HepG2 (cell line): ENCODE results near the gene NUFIP2. TPM values are rescaled to one million over a fixed set of nuclear protein-coding genes. Genes with fewer than 3 reads are reported as not detected.

Experiments used
- ATAC-seq: fragments of 200-7000 bp; cut with Tn5 transposase; 3 replicates; pipeline ENCODE4 v1.9.1; 2020; ENCODE audit warnings: mild to moderate bottlenecking, moderate library complexity
- BruUV-seq: library from RNA; stranded (reverse); fragments of 400-500 nt; replicated peaks from 2 replicates; lab custom pipeline; 2021; lab: Mats Ljungman, UMichigan
- CTCF ChIA-PET: fragments of 300-600 bp; formaldehyde crosslinking; extraction: SDS; loops from one replicate; lab custom pipeline; 2021; ENCODE audit warnings: low total read pairs, inconsistent platforms, low intra/inter-chr PET ratio; lab: Yijun Ruan, JAX
- POLR2A ChIA-PET: fragments of 350-600 bp; sonication (Branson Sonifier 250); formaldehyde crosslinking; loops from one replicate; lab custom pipeline; 2020; ENCODE audit warnings: antibody characterized with exemption, inconsistent platforms; lab: Yijun Ruan, JAX
- DNase-seq: peaks from one replicate; pipeline ENCODE4 v3.0.0-alpha.2; 2015; ENCODE audit warnings: low spot score
- FAIRE-seq: peaks from 3 replicates; lab custom pipeline; 2011; peaks lifted over from hg19 to GRCh38; lab: Jason Lieb, UNC
- H2AFZ ChIP-seq: one replicate; pipeline ENCODE4 v1.6.1; 2011; ENCODE audit warnings: low read length, inconsistent platforms
- H3K27ac ChIP-seq: fragments of 300-600 bp; 3 replicates; pipeline ENCODE4 v1.8.0; 2011; ENCODE audit warnings: mixed run types, mild to moderate bottlenecking, mixed read lengths, low read length, inconsistent platforms; ENCODE audit not compliant: insufficient read depth; ENCODE audit errors: extremely low read length
- H3K27me3 ChIP-seq, 2 experiments: fragments of 200-600 bp in 1 of 2; 2 replicates in 1 of 2; 3 replicates in 1 of 2; pipeline versions ENCODE4 v1.6.0 to v1.8.0; 2011; ENCODE audit warnings: low read length in 2 of 2, mild to moderate bottlenecking in 2 of 2, moderate library complexity in 2 of 2, inconsistent platforms in 1 of 2; ENCODE audit not compliant: insufficient read depth in 2 of 2, control insufficient read depth in 1 of 2
- H3K36me3 ChIP-seq, 2 experiments: fragments of 200-600 bp in 1 of 2; replicated peaks in 1 of 2; 2 replicates in 1 of 2; 3 replicates in 1 of 2; pipeline versions ENCODE4 v1.5.1 to v1.8.0; 2011; ENCODE audit warnings: low read length in 2 of 2, inconsistent platforms in 1 of 2; ENCODE audit not compliant: insufficient read depth in 2 of 2, control insufficient read depth in 1 of 2
- H3K4me1 ChIP-seq: 2 replicates; pipeline ENCODE4 v1.5.1; 2012; ENCODE audit warnings: low read length, inconsistent platforms; ENCODE audit not compliant: insufficient read depth
- H3K4me2 ChIP-seq: 2 replicates; pipeline ENCODE4 v1.6.0; 2011; ENCODE audit warnings: low read depth, low read length, inconsistent platforms
- H3K4me3 ChIP-seq, 3 experiments: fragments of 200-600 bp in 1 of 3; sonication (generic), shearing (Covaris generic) in 1 of 3; replicated peaks in 1 of 3; 2 replicates each; pipeline ENCODE4 v1.5.1; 2011 to 2016; ENCODE audit warnings: low read length in 3 of 3, inconsistent platforms in 2 of 3, low read depth in 2 of 3, mild to moderate bottlenecking in 2 of 3, control low read depth in 1 of 3, mixed read lengths in 1 of 3; ENCODE audit not compliant: insufficient read depth in 1 of 3
- H3K79me2 ChIP-seq: one replicate; pipeline ENCODE4 v1.6.1; 2011; ENCODE audit warnings: low read length, inconsistent platforms; ENCODE audit not compliant: insufficient read depth
- H3K9ac ChIP-seq: 2 replicates; pipeline ENCODE4 v1.6.0; 2011; ENCODE audit warnings: mild to moderate bottlenecking, low read depth, low read length, inconsistent platforms; ENCODE audit not compliant: insufficient read depth
- H3K9me3 ChIP-seq: 2 replicates; pipeline ENCODE4 v1.5.1; 2012; ENCODE audit warnings: mild to moderate bottlenecking, low read length
- H4K20me1 ChIP-seq: 2 replicates; pipeline ENCODE4 v1.6.0; 2011; ENCODE audit warnings: inconsistent platforms, mild to moderate bottlenecking, low read length, moderate library complexity; ENCODE audit not compliant: insufficient read depth
- ATRX ChIP-seq: sonication (generic); formaldehyde crosslinking; IDR thresholded peaks from 2 replicates; pipeline ENCODE4 v1.4.0; 2020; ENCODE audit warnings: missing genetic modification reagents, borderline replicate concordance
- SATB2 ChIP-seq: sonication (generic); formaldehyde crosslinking; IDR thresholded peaks from 2 replicates; pipeline ENCODE4 v1.5.0; 2020; ENCODE audit warnings: missing genetic modification reagents
- ZC3H13 ChIP-seq: sonication (generic); formaldehyde crosslinking; IDR thresholded peaks from 2 replicates; pipeline ENCODE4 v1.8.1; 2023; ENCODE audit warnings: mild to moderate bottlenecking, missing genetic modification reagents, moderate library complexity
- ZNF138 ChIP-seq: sonication (generic); formaldehyde crosslinking; IDR thresholded peaks from 2 replicates; pipeline ENCODE4 v1.5.0; 2020; ENCODE audit warnings: mild to moderate bottlenecking, low read depth, missing genetic modification reagents
- ZNF510 ChIP-seq: sonication (generic); formaldehyde crosslinking; IDR thresholded peaks from 2 replicates; pipeline ENCODE4 v1.4.0; 2020; ENCODE audit warnings: low read depth, mild to moderate bottlenecking, missing genetic modification reagents
- WGBS: methylation state at CpG from one replicate; pipeline ENCODE4 v1.1.6; 2017; ENCODE audit warnings: low lambda C conversion rate; 5-methylcytosine and 5-hydroxymethylcytosine counted together
- in situ Hi-C: cut with HindIII; loops from 2 replicates; pipeline ENCODE4 v1.10.0; 2017; ENCODE audit warnings: low pct_unique_long_range_greater_than_20kb; ENCODE audit not compliant: extremely low pct_ligation_motif_present
- intact Hi-C: fragments of 100-400 bp; cut with micrococcal nuclease; formaldehyde crosslinking; loops from one replicate; pipeline ENCODE4 v1.10.0; 2022; ENCODE audit not compliant: unreplicated experiment
- polyA plus RNA-seq, 8 experiments: library from polyadenylated mRNA; depleted of rRNA in 3 of 8; stranded (reverse) in 7 of 8; unstranded in 1 of 8; fragments of >200 nt; fragmentation: Illumina TruSeq in 4 of 8; extraction: Trizol in 4 of 8; gene quantifications; 2 replicates each; pipeline versions ENCODE4 v1.2.1 to v1.2.3, GENCODE V29; 2011 to 2016; ENCODE audit warnings: low read depth in 4 of 8, missing spikeins in 1 of 8, mixed read lengths in 1 of 8; ENCODE audit not compliant: insufficient read depth in 1 of 8
- total RNA-seq, 5 experiments: library from RNA; depleted of rRNA; stranded (reverse); fragments of >200 nt; fragmentation: Illumina TruSeq; extraction: Trizol; gene quantifications; 2 replicates each; pipeline ENCODE4 v1.2.3, GENCODE V29; 2016; ENCODE audit warnings: low read depth in 1 of 5
- TF ChIP-seq, protein P1 (sequence below): sonication (generic); formaldehyde crosslinking; IDR thresholded peaks from 2 replicates; pipeline ENCODE4 v1.4.0; 2020; ENCODE audit warnings: missing genetic modification reagents
- TF ChIP-seq, protein P2 (sequence below): sonication (generic); formaldehyde crosslinking; IDR thresholded peaks from 2 replicates; pipeline ENCODE4 v1.4.0; 2020; ENCODE audit warnings: missing genetic modification reagents
- TF ChIP-seq, protein P3 (sequence below): sonication (generic); formaldehyde crosslinking; IDR thresholded peaks from 2 replicates; pipeline ENCODE4 v1.4.0; 2020; ENCODE audit warnings: mild to moderate bottlenecking, missing genetic modification reagents

The NUFIP2 gene
- total and polyA plus RNA-seq, 2 of the 13 experiments (the other 11 are each of a cell fraction or from before 2014, with no cell fraction given): 10.3 to 30.8 TPM

DNA sequence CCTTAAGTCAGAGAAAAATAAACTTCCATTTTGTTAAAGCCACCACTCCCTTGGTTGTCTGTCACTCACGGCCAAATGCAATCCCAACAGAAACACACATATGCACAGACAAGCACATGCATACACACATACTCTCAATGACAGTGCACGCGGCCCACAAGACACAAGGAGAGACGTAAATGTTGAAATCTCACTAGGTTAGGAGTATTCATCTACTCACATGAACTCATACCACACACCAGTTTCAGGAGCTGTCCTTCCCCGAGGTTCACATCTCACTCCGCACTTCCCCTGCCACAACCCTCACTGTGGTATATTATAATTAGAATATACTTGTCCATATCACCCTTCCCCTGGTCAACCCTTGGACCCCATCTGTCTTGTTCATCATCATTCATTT lies 77.8 kb downstream of the NUFIP2 start:
- no peaks in the 10 kb centered on the region for H3K36me3 ChIP-seq
- in situ Hi-C loops (loop anchor here (5.0 kb wide), 1 partner anchor 69 kb away; no protein-coding TSS in a partner anchor), intact Hi-C loops (no loop called here)
- H3K27ac ChIP-seq: no peak overlapping the region
- 55% methylated on average over 5 of the region's 6 CpGs for WGBS
- FAIRE-seq (no peak), DNase-seq (no peak), ATAC-seq (no peak)
- BruUV-seq: no TSS peak
- H3K9ac ChIP-seq: no peak overlapping the region
- no peaks in the 10 kb centered on the region for H3K79me2 ChIP-seq
- H3K4me2 ChIP-seq: no peak overlapping the region
- ChIA-PET POLR2A (interaction anchor here (1.0 to 1.6 kb wide), 3 partner anchors 37 to 78 kb away, joined by 3 to 4 read pairs (median 3); partner anchors contain the start of gene NUFIP2), CTCF (interaction anchor here (1.4 to 1.5 kb wide), 2 partner anchors 12 to 67 kb away, joined by 3 read pairs; no protein-coding TSS in a partner anchor)
- no peaks in the 10 kb centered on the region for H3K9me3 ChIP-seq
- peaks cover 20% of the 10 kb centered on the region for H3K4me1 ChIP-seq
- no peak overlapping the region for H2AFZ ChIP-seq
- no peaks in the 10 kb centered on the region for H4K20me1 ChIP-seq
- H3K4me3 ChIP-seq: no peak overlapping the region
- peaks cover 1 to 8% of the 10 kb centered on the region in 2 experiments; a peak in 3 of 5 replicates for H3K27me3 ChIP-seq
- TF ChIP-seq, protein P1, sequence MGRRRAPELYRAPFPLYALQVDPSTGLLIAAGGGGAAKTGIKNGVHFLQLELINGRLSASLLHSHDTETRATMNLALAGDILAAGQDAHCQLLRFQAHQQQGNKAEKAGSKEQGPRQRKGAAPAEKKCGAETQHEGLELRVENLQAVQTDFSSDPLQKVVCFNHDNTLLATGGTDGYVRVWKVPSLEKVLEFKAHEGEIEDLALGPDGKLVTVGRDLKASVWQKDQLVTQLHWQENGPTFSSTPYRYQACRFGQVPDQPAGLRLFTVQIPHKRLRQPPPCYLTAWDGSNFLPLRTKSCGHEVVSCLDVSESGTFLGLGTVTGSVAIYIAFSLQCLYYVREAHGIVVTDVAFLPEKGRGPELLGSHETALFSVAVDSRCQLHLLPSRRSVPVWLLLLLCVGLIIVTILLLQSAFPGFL (CRISPR knock-in tag): no peak
- TF ChIP-seq ZNF138: no peak
- TF ChIP-seq ZNF510 (CRISPR knock-in tag): no peak
- TF ChIP-seq, protein P2, sequence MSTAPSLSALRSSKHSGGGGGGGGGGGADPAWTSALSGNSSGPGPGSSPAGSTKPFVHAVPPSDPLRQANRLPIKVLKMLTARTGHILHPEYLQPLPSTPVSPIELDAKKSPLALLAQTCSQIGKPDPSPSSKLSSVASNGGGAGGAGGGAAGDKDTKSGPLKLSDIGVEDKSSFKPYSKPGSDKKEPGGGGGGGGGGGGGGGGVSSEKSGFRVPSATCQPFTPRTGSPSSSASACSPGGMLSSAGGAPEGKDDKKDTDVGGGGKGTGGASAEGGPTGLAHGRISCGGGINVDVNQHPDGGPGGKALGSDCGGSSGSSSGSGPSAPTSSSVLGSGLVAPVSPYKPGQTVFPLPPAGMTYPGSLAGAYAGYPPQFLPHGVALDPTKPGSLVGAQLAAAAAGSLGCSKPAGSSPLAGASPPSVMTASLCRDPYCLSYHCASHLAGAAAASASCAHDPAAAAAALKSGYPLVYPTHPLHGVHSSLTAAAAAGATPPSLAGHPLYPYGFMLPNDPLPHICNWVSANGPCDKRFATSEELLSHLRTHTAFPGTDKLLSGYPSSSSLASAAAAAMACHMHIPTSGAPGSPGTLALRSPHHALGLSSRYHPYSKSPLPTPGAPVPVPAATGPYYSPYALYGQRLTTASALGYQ (CRISPR knock-in tag): no peak
- no peak for TF ChIP-seq ATRX (CRISPR knock-in tag)
- TF ChIP-seq, protein P3, sequence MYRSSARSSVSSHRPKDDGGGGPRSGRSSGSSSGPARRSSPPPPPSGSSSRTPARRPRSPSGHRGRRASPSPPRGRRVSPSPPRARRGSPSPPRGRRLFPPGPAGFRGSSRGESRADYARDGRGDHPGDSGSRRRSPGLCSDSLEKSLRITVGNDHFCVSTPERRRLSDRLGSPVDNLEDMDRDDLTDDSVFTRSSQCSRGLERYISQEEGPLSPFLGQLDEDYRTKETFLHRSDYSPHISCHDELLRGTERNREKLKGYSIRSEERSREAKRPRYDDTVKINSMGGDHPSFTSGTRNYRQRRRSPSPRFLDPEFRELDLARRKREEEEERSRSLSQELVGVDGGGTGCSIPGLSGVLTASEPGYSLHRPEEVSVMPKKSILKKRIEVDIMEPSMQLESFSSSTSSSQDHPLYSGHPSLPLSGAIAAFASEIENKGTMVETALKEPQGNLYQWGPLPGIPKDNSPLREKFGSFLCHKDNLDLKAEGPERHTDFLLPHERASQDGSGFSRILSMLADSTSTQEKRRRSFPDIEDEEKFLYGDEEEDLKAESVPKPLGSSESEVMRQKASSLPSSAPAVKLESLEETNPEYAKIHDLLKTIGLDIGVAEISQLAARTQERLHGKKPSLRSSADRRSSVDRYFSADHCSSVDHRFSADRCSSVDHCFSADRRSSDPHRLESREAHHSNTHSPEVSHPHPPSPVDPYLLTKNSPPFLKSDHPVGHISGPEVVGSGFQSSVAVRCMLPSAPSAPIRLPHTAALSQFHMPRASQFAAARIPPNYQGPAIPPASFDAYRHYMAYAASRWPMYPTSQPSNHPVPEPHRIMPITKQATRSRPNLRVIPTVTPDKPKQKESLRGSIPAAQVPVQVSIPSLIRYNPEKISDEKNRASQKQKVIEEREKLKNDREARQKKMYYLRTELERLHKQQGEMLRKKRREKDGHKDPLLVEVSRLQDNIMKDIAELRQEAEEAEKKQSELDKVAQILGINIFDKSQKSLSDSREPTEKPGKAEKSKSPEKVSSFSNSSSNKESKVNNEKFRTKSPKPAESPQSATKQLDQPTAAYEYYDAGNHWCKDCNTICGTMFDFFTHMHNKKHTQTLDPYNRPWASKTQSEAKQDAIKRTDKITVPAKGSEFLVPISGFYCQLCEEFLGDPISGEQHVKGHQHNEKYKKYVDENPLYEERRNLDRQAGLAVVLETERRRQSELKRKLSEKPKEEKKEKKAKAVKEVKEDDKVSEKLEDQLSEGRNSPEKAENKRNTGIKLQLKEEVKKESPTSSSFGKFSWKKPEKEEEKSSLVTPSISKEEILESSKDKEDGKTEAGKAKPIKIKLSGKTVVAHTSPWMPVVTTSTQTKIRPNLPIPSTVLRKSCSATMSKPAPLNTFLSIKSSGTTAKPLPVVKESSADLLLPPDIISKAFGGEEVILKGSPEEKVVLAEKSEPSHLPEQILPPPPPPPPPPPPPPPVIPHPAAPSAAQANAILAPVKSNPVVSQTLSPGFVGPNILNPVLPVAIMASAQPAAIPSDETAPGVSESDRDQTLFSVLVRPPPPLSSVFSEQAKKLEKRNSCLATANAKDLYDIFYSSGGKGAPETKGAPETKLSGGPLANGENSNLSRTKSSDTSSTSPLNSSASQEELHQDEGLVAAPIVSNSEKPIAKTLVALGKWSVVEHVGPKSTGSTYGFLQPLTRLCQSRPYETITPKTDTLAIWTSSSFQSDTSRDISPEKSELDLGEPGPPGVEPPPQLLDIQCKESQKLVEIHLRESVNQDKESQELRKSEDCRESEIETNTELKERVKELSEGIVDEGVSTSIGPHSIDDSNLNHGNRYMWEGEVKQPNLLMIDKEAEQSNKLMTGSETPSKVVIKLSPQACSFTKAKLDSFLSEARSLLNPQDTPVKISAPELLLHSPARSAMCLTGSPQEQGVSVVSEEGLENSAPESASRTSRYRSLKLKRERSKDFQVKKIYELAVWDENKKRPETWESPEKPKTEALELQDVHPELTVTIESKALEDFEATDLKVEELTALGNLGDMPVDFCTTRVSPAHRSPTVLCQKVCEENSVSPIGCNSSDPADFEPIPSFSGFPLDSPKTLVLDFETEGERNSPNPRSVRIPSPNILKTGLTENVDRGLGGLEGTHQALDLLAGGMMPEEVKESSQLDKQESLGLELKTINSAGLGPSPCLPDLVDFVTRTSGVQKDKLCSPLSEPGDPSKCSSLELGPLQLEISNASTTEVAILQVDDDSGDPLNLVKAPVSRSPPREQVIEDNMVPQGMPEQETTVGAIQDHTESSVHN (CRISPR knock-in tag): no peak
- no peak for TF ChIP-seq SATB2 (CRISPR knock-in tag)
- no peak for TF ChIP-seq ZC3H13 (CRISPR knock-in tag)
